GM10248 (cell line): Measurements from ENCODE around the gene AKIP1.
A peak's percentile ranks its signal among the peaks of the same experiment; 100 is the strongest.

ENCODE experiments used
- CTCF ChIA-PET: fragments of 300-600 bp; sonication (Branson Sonifier 250); formaldehyde crosslinking; extraction: SDS; loops from one replicate; lab custom pipeline; 2021; ENCODE audit warnings: antibody characterized with exemption; lab: Yijun Ruan, JAX
- POLR2A ChIA-PET: fragments of 350-650 bp; sonication (Branson Sonifier 250); formaldehyde crosslinking; extraction: SDS; loops from one replicate; lab custom pipeline; 2020; ENCODE audit warnings: antibody characterized with exemption; lab: Yijun Ruan, JAX
- DNase-seq: peaks from one replicate; pipeline ENCODE4 v3.0.0; 2012; ENCODE audit errors: extremely low spot score
- TF ChIP-seq, protein P1 (sequence below): IDR thresholded peaks from 2 replicates; pipeline ENCODE4 v1.5.1; 2012; ENCODE audit warnings: mild to moderate bottlenecking, low read depth; ENCODE audit errors: extremely low read depth, missing control alignments, control extremely low read depth

AKIP1 gene

DNA sequence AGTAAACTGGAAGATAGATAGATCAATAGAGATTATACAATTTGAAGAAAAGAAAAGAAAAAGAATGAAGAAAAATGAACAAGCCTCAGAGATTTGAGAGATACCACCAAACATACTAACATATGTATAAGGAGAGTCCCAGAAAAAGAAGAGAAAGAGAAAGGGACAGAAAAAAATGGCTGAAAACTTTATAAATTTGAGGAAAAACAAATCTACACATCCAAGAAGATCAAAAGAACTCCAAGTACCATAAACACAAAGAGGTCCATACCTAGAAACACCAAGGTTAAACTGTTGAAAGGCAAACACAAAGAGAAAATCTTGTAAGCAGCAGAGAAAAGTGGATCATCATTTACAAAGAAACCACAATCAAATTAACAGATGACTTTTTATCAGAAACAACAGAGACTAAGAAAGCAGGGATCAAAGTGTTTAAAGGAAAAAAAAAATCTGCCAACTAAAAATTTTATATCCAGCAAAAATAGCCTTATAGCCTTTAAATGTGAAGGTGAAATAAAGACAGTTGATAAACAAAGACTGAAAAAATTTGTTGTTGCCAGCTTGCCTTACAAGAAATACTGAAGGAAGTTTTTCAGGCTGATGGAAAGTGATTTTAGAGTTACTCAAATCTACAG, 11.8 kb upstream of the AKIP1 start:
- no peak for DNase-seq
- ChIA-PET POLR2A (no interaction called here), CTCF (no interaction called here)
- TF ChIP-seq, protein P1, sequence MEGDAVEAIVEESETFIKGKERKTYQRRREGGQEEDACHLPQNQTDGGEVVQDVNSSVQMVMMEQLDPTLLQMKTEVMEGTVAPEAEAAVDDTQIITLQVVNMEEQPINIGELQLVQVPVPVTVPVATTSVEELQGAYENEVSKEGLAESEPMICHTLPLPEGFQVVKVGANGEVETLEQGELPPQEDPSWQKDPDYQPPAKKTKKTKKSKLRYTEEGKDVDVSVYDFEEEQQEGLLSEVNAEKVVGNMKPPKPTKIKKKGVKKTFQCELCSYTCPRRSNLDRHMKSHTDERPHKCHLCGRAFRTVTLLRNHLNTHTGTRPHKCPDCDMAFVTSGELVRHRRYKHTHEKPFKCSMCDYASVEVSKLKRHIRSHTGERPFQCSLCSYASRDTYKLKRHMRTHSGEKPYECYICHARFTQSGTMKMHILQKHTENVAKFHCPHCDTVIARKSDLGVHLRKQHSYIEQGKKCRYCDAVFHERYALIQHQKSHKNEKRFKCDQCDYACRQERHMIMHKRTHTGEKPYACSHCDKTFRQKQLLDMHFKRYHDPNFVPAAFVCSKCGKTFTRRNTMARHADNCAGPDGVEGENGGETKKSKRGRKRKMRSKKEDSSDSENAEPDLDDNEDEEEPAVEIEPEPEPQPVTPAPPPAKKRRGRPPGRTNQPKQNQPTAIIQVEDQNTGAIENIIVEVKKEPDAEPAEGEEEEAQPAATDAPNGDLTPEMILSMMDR = no peak

DNA sequence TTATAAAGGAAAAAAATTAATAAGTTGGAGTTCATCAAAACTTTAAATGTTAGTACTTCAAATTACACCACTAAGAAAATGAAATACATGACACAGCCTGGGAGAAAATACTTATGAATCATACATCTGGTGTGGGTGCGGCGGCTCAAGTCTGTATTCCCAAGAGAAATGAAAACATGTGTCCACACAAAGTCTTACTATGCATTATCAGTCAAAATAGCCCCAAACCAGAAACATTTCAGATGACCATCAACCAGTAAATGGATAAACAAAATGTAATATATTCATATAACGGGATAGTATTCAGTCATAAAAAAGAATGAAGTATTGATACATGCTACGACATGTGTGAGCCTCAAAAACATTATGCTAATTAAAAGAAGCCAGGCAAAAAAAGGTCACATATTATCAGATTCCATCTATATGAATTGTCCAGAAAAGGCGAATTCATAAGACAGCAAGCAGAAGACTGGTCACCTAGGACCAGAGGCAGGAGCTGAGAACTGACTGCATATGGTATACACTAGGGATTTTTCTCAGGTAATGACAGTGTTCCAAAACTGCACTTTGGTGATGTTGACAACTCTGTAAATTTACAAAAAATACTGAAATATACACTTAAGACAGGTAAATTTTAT, 5.3 kb upstream of the AKIP1 start:
- POLR2A ChIA-PET = no interaction called here
- CTCF ChIA-PET = no interaction called here
- TF ChIP-seq, protein P1 = no peak
- DNase-seq = no peak

DNA sequence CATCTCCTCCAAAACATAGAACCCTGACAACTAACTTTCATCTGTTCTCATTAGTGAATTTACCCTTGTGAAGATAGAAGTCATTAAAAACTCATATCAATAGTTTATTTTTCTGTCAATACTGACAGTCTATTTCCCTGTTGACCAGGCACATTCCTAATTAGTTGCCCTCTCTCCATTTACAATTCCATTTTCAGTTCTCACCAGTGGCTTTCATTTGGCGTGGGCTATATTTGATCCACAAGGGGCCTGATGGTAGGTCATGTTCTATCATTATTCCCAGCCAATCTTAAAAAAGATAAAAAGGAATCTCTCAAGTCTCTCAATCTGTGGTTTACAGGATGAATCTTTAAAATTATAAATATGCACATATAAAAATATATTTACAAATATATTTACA, 3.9 kb upstream of the AKIP1 start:
- CTCF ChIA-PET = no interaction called here
- TF ChIP-seq, protein P1 = no peak
- DNase-seq = no peak
- POLR2A ChIA-PET = no interaction called here

DNA sequence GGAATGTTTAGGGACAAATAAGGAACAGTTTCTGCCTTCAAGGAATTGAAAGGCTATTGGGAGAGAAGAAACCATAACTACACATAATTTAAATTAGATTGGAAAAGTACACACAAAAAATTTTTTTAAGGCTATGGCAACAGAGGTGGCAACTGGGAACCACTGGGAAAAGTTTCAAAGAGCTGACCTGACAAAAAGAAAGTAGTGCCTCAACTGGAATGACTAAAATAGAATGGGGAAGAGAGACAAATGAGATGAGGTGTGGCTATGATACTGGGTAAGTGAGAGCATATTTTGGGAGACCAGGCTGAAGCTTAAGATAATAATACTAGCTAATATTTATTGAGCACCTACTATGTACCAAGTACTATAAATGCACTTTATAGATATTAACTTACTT, 2.9 kb upstream of the AKIP1 start:
- TF ChIP-seq, protein P1 = no peak
- DNase-seq = no peak
- ChIA-PET POLR2A (no interaction called here), CTCF (no interaction called here)

DNA sequence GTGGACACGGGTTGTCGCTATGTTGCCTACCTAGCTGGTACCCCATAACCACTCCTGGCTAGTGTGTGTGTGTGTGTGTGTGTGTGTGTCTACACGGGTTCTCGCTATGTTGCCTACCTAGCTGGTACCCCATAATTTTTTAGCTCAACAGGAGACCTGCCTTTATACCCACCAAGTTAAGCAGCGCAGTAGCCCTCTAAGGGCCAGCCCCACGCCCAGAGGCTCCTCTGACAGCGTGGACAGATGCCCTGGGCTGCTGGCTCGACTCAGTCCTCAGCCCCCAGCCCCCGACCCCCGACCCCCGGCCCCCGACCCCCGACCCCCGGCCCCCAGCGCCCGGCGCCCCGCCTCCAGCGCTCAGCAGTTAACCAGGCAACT, 351 bp upstream of the AKIP1 start:
- no peak for DNase-seq
- TF ChIP-seq, protein P1 = no peak
- ChIA-PET POLR2A (interaction anchor here (1.4 kb wide), 1 partner anchor 54 kb away, joined by 3 read pairs; no protein-coding TSS in a partner anchor), CTCF (interaction anchor here (2.2 kb wide), 1 partner anchor 227 kb away, joined by 7 read pairs; no protein-coding TSS in a partner anchor)

DNA sequence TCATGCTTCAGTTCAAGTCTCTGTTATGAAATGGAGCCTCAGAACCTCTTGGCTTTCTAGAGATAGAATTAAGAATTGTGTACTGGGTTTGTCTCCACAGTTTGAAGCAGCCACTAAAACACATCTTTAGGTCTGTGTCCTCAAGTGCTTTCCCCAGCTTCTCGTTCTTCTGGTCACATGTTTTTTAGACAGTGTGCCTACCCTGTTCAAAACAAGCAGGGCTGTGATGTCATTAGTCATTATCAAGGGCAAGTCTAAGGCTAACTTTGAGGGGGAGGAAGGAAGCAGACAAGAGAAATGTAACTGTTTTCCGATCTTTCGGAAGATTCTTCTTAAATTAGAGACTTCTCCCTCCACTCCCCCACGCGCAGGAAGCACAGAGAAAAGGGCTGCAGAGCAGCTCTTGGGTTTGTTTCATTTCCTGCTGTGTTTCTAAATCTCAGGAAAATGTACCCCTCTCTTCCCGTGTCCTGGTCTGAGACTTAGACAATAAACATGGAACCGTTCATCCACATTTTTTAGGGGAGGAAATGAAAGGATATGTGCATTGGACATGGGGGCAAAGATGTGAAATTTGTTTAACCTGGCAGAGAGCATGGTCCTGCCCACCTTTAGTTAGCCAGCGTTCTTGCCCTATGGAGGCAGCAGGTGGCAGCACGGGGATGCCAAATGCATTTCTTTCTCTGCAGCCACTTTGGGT, 3.1 kb downstream of the AKIP1 start:
- peak; percentile 48 for DNase-seq
- POLR2A ChIA-PET = no interaction called here
- CTCF ChIA-PET = interaction anchor here (1.0 to 2.2 kb wide), 12 partner anchors 11 to 304 kb away, joined by 3 to 18 read pairs (median 4); partner anchors contain the start of gene TMEM9B
- TF ChIP-seq, protein P1 = peak; percentile 71
